Immature natural killer cell (primary cell): Measurements from ENCODE around the gene SRRD. TPM values are rescaled to one million over a fixed set of nuclear protein-coding genes. Genes with fewer than 3 reads are reported as not detected.
A peak's percentile ranks its signal among the peaks of the same experiment; 100 is the strongest.

ENCODE experiments used
- DNase-seq, 3 donors: peaks; one replicate each; pipeline ENCODE4 v3.0.0; 2022; ENCODE audit warnings: mixed read lengths in 1 of 3
- H3K27ac Mint-ChIP-seq, 6 donors: one replicate each; pipeline ENCODE4 v1.8.0; 2020; ENCODE audit warnings: mixed read lengths in 6 of 6, mild to moderate bottlenecking in 5 of 6, inconsistent platforms in 4 of 6, moderate library complexity in 3 of 6
- H3K27me3 Mint-ChIP-seq, 3 donors: one replicate each; pipeline ENCODE4 v1.8.0; 2020 to 2021; ENCODE audit warnings: low read depth in 3 of 3, mild to moderate bottlenecking in 3 of 3, mixed read lengths in 3 of 3, moderate library complexity in 3 of 3, inconsistent platforms in 1 of 3
- H3K36me3 Mint-ChIP-seq, 3 donors: one replicate each; pipeline ENCODE4 v1.8.0; 2020; ENCODE audit warnings: mixed read lengths in 3 of 3, inconsistent platforms in 2 of 3, mild to moderate bottlenecking in 2 of 3
- H3K4me1 Mint-ChIP-seq, 2 donors: one replicate each; pipeline ENCODE4 v1.8.0; 2020; ENCODE audit warnings: inconsistent platforms in 2 of 2, mild to moderate bottlenecking in 2 of 2, mixed read lengths in 2 of 2, moderate library complexity in 1 of 2
- H3K4me3 Mint-ChIP-seq, 5 donors: one replicate each; pipeline ENCODE4 v1.8.0; 2020; ENCODE audit warnings: mild to moderate bottlenecking in 5 of 5, mixed read lengths in 5 of 5, inconsistent platforms in 3 of 5, moderate library complexity in 3 of 5
- H3K9me3 Mint-ChIP-seq, 6 donors: one replicate each; pipeline ENCODE4 v1.8.0; 2020; ENCODE audit warnings: mild to moderate bottlenecking in 6 of 6, mixed read lengths in 6 of 6, inconsistent platforms in 4 of 6, moderate library complexity in 3 of 6
- polyA plus RNA-seq, 3 donors: library from polyadenylated mRNA; unstranded; fragments of 300-500 nt; fragmentation: Illumina TruSeq; gene quantifications; one replicate each; pipeline ENCODE4 v1.2.3, GENCODE V29; 2021

Gene SRRD
- polyA plus RNA-seq, 3 donors from 2014 or later: 17.5 to 34.3 (median 27.6) TPM

- H3K27ac Mint-ChIP-seq: peak overlapping the region in 5 of 6 donors; percentile 42 to 96 (median 68)
- peaks cover 56 to 68% of the 10 kb centered on the region in 2 donors for H3K4me1 Mint-ChIP-seq
Observed at GRCh38 chr22:26541167-26541819, 57.6 kb downstream of the SRRD start.

DNA sequence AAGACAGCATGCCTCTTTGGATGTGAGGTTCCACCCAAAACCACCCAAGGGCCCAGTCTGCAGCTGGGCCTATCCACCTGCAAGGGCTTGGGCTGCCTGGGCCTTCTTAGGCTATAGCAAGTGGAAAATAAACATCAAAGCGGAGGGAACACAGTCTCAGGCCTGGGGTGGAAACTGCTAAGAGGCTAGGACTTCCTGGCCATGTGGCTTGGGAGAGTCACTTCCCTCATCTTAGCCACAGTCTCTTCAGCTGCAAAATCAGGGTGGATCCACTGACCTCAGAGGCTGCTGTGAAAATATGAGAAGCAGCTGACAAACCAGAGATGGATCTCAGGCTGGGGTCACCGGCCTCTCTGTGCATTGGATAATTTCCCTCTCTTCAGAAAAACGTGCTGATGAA is 59.2 kb downstream of the SRRD start:
- Mint-ChIP-seq H3K4me1 (peaks cover 68 to 75% of the 10 kb centered on the region in 2 donors), H3K9me3 (no peaks in the 10 kb centered on the region), H3K36me3 (peaks cover 22 to 35% (median 24%) of the 10 kb centered on the region in 3 donors), H3K4me3 (peak overlapping the region; percentile 62 to 84 (median 73)), H3K27me3 (peaks cover 0 to 6% (median 3%) of the 10 kb centered on the region in 3 donors), H3K27ac (peak overlapping the region; percentile 88 to 97 (median 96))
- peak; percentile 65 to 70 (median 69) for DNase-seq

More at GRCh38 chr22:26541167-26541819, 57.6 kb downstream of the SRRD start:
- Mint-ChIP-seq H3K9me3 (no peaks in the 10 kb centered on the region), H3K27me3 (peaks cover 0 to 4% (median 3%) of the 10 kb centered on the region in 3 donors), H3K36me3 (peaks cover 19 to 35% (median 21%) of the 10 kb centered on the region in 3 donors), H3K4me3 (no peak overlapping the region)
- no peak for DNase-seq

Other genes with a start within 250 kb of the SRRD start
- 1 to 10 TPM; 1.5 to 2.2 (median 1.8) TPM for gene ASPHD2, start 54.6 kb upstream of the SRRD start, polyA plus RNA-seq
- gene HPS4, start 94 bp upstream of the SRRD start, polyA plus RNA-seq: 10 to 100 TPM in 1 of 3 donors, 1 to 10 TPM in 2; 5.0 to 13.3 (median 8.2) TPM
- gene TFIP11, start 28.6 kb downstream of the SRRD start, polyA plus RNA-seq: 10 to 100 TPM; 16.3 to 59.9 (median 18.0) TPM
- gene TPST2, start 106.3 kb downstream of the SRRD start, polyA plus RNA-seq: 100 to 1,000 TPM; 352 to 519 (median 512) TPM
- not detected for gene CRYBB1, start 134.2 kb downstream of the SRRD start, polyA plus RNA-seq
- under 1 TPM in 2 of 3 donors, not detected in 1; 0.46 to 0.95 TPM for gene CRYBA4, start 138.1 kb downstream of the SRRD start, polyA plus RNA-seq
- gene MIAT, start 173.7 kb downstream of the SRRD start, polyA plus RNA-seq: 1 to 10 TPM in 1 of 3 donors, not detected in 2; 2.2 TPM